Activated CD8-positive, alpha-beta memory T cell treated with anti-CD3 and anti-CD28 coated beads, Interleukin-2, amount 10 ng/mL, durations not matched to agents 7 days and 5 days (primary cell): ENCODE results near the gene SLCO3A1. TPM values are rescaled to one million over a fixed set of nuclear protein-coding genes. Genes with fewer than 3 reads are reported as not detected.
"Not testable (repeated sequence)": the region's sequence is repeated elsewhere in the genome, so short reads cannot be mapped to it uniquely, and the experiment has no call there.

Experiments
- ATAC-seq: fragments of 150-1000 bp; cut with Tn5 transposase; one replicate; pipeline ENCODE4 v1.10.0; 2021; ENCODE audit warnings: moderate library complexity
- CTCF ChIA-PET: fragments of 350-600 bp; sonication (Branson Sonifier 250); formaldehyde crosslinking; loops from one replicate; lab custom pipeline; 2021; ENCODE audit warnings: antibody characterized with exemption; lab: Charles Lee
- DNase-seq: peaks from one replicate; pipeline ENCODE4 v3.0.0-alpha.2; 2020
- H3K27ac Mint-ChIP-seq: one replicate; pipeline ENCODE4 v1.8.0; 2021; ENCODE audit warnings: mild to moderate bottlenecking, mixed read lengths
- H3K27me3 Mint-ChIP-seq: one replicate; pipeline ENCODE4 v1.8.0; 2021; ENCODE audit warnings: mixed read lengths
- H3K36me3 Mint-ChIP-seq: one replicate; pipeline ENCODE4 v1.8.0; 2021; ENCODE audit warnings: mild to moderate bottlenecking, mixed read lengths
- H3K4me1 Mint-ChIP-seq: one replicate; pipeline ENCODE4 v1.8.0; 2021; ENCODE audit warnings: mixed read lengths
- H3K4me3 Mint-ChIP-seq: one replicate; pipeline ENCODE4 v1.8.0; 2021; ENCODE audit warnings: mild to moderate bottlenecking, moderate library complexity, mixed read lengths
- H3K9me3 Mint-ChIP-seq: one replicate; pipeline ENCODE4 v1.8.0; 2022; ENCODE audit warnings: low read depth, mixed read lengths
- total RNA-seq, 2 experiments: library from RNA; stranded (reverse); gene quantifications; one replicate each; pipeline ENCODE4 v1.2.3, GENCODE V29; 2021

Gene SLCO3A1
- total RNA-seq, 2 experiments from 2014 or later = 20.8 to 32.0 TPM

DNA sequence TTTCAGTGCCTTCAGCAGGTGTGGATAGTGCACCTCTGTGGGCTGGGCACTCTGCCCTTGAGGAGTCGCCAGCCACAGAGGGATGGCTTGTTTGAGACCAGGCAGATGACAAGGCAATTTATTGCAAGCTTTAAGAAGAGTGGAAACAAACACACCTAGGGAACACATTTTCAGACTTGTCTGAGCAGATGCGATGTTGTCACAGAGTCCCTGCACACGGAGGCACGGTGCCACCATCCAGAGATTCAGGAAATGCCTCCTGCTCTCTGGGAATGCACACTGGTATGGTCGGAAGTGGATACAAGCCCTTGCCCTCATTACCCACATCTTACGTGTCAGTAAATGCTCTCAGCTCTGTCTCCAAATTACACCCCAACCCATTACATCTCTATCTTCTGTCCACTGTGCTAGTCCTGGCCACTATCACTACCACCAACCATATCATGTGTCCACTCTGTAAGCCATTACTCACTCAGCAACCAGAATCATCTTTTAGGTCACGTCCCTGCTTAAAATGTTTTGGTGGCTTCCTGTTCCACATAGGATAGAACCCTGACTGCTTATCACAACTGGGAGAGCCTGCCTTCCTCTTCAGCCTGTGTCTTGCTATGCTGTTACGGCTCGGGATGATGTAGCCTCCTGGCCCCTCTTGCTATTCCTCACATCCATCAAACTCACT is 196.9 kb downstream of the SLCO3A1 start:
- Mint-ChIP-seq H3K9me3 (no peaks in the 10 kb centered on the region), H3K36me3 (no peaks in the 10 kb centered on the region), H3K4me1 (no peaks in the 10 kb centered on the region), H3K4me3 (no peak overlapping the region), H3K27me3 (no peaks in the 10 kb centered on the region), H3K27ac (no peak overlapping the region)
- DNase-seq (no peak), ATAC-seq (no peak)
- CTCF ChIA-PET = no interaction called here

GRCh38 chr15:92051716-92052115 is 198.2 kb downstream of the SLCO3A1 start:
- H3K4me1 Mint-ChIP-seq = no peaks in the 10 kb centered on the region
- CTCF ChIA-PET = no interaction called here
- no peak overlapping the region for H3K27ac Mint-ChIP-seq
- no peaks in the 10 kb centered on the region for H3K27me3 Mint-ChIP-seq
- no peaks in the 10 kb centered on the region for H3K36me3 Mint-ChIP-seq
- DNase-seq (no peak), ATAC-seq (no peak)
- H3K9me3 Mint-ChIP-seq = no peaks in the 10 kb centered on the region
- no peak overlapping the region for H3K4me3 Mint-ChIP-seq

GRCh38 chr15:92053753-92054316 is 200.3 kb downstream of the SLCO3A1 start:
- DNase-seq (no peak), ATAC-seq (no peak)
- Mint-ChIP-seq H3K27me3 (no peaks in the 10 kb centered on the region), H3K4me1 (no peaks in the 10 kb centered on the region), H3K36me3 (no peaks in the 10 kb centered on the region), H3K4me3 (no peak overlapping the region), H3K9me3 (no peaks in the 10 kb centered on the region), H3K27ac (no peak overlapping the region)
- CTCF ChIA-PET = interaction anchor here (1.0 kb wide), 1 partner anchor 201 kb away, joined by 3 read pairs; no protein-coding TSS in a partner anchor

DNA sequence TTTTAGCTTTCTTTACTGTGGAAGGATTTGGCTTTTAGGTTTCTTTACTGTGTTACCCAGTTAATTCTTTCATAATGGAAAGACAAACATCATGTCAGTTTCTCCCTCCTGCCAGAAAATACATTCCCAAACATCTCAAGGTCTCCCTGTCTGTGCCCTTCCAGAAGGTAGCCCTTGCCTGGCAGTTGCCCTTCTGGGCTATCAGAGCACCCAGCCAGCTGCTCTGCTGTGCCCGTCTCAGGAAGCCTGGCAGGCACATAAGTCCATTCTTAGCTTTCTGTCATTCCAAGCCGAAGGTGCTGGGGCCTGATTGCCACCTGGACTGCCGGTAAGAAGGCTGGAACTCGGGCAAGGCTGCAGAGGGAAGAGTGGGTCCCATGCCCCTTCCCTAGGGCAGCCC is 203.4 kb downstream of the SLCO3A1 start:
- Mint-ChIP-seq H3K9me3 (no peaks in the 10 kb centered on the region), H3K27me3 (no peaks in the 10 kb centered on the region), H3K4me3 (no peak overlapping the region), H3K4me1 (no peaks in the 10 kb centered on the region), H3K36me3 (no peaks in the 10 kb centered on the region), H3K27ac (no peak overlapping the region)
- no peak for ATAC-seq
- CTCF ChIA-PET = no interaction called here
- no peak for DNase-seq

GRCh38 chr15:92059036-92059970 is 205.8 kb downstream of the SLCO3A1 start:
- ATAC-seq (no peak), DNase-seq (no peak)
- no peak overlapping the region for H3K4me3 Mint-ChIP-seq
- H3K36me3 Mint-ChIP-seq = no peaks in the 10 kb centered on the region
- H3K9me3 Mint-ChIP-seq = no peaks in the 10 kb centered on the region
- no peaks in the 10 kb centered on the region for H3K4me1 Mint-ChIP-seq
- H3K27ac Mint-ChIP-seq = no peak overlapping the region
- H3K27me3 Mint-ChIP-seq = no peaks in the 10 kb centered on the region
- CTCF ChIA-PET = no interaction called here

GRCh38 chr15:92059971-92060311 is 206.4 kb downstream of the SLCO3A1 start:
- DNase-seq, H3K36me3 Mint-ChIP-seq, H3K9me3 Mint-ChIP-seq, H3K4me1 Mint-ChIP-seq, CTCF ChIA-PET, H3K27me3 Mint-ChIP-seq, H3K4me3 Mint-ChIP-seq, ATAC-seq, H3K27ac Mint-ChIP-seq: not testable (repeated sequence)

DNA sequence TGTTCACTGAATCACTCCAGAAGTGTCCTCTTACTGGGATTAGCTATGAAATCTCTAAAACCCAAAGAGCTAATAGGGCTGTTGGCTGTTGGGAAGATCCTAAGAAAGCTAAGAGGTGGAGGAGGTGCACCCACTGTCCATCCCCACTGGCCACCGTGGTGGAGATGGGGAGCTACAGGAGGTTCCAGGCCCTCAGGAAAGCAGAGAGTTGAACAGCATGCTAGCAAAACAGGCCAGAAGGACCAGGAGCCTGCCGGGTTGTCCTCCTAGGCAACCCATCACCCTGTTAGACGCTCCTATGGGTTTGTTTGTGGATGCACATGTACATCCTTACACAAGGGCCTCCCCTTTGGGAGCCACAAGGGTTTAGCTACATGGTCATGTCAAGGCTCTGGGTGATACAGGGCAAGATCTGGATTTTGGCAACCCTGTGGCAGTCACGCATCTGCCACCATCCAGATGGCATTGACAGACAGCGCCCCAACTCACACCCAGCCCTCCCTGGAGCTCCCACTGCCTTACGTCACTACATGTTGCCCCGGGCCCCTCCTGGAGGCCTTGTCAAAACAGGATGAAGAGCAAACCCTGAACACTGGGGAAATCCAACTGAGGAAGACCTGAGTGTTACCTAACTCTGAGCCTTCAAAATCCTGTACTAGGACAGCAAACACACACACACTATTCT is 208.1 kb downstream of the SLCO3A1 start:
- ATAC-seq (no peak), DNase-seq (no peak)
- H3K27ac Mint-ChIP-seq = no peak overlapping the region
- no peaks in the 10 kb centered on the region for H3K27me3 Mint-ChIP-seq
- no peak overlapping the region for H3K4me3 Mint-ChIP-seq
- H3K9me3 Mint-ChIP-seq = no peaks in the 10 kb centered on the region
- CTCF ChIA-PET = no interaction called here
- no peaks in the 10 kb centered on the region for H3K4me1 Mint-ChIP-seq
- H3K36me3 Mint-ChIP-seq = no peaks in the 10 kb centered on the region

DNA sequence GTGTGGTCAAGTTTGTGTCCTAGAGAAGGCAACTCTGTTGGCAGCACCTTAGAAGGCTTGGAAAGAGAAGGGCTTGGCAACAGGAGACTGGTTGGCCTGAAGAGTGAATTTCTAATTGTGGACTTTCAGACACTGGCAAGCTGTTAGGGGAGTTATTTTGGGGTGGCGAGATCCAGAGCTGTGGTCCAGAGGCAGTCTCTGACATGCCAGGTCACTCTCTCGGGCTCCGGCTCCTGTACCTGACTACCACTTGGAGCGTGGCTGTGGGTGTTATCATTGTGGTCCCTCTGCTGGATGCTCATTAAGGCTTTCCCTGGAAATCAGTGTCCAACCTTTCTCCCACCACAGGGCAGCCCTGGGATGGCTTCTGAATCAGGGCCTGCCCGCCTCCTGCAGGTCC is 209.0 kb downstream of the SLCO3A1 start:
- ATAC-seq = no peak
- CTCF ChIA-PET = interaction anchor here (0.9 kb wide), 1 partner anchor 209 kb away, joined by 3 read pairs; the partner anchor contains the start of gene SLCO3A1
- Mint-ChIP-seq H3K27ac (no peak overlapping the region), H3K36me3 (no peaks in the 10 kb centered on the region), H3K4me1 (no peaks in the 10 kb centered on the region), H3K27me3 (no peaks in the 10 kb centered on the region), H3K9me3 (no peaks in the 10 kb centered on the region), H3K4me3 (no peak overlapping the region)
- no peak for DNase-seq

GRCh38 chr15:92068121-92068520 is 214.6 kb downstream of the SLCO3A1 start:
- DNase-seq (no peak), ATAC-seq (no peak)
- Mint-ChIP-seq H3K4me3 (no peak overlapping the region), H3K9me3 (no peaks in the 10 kb centered on the region), H3K27me3 (no peaks in the 10 kb centered on the region), H3K4me1 (peaks cover 22% of the 10 kb centered on the region), H3K36me3 (no peaks in the 10 kb centered on the region), H3K27ac (no peak overlapping the region)
- CTCF ChIA-PET = no interaction called here

GRCh38 chr15:92069308-92070250 is 216.1 kb downstream of the SLCO3A1 start:
- peak; percentile 61 for ATAC-seq
- H3K27me3 Mint-ChIP-seq = no peaks in the 10 kb centered on the region
- peak overlapping the region; percentile 40 for H3K4me3 Mint-ChIP-seq
- H3K27ac Mint-ChIP-seq = peak overlapping the region; percentile 22
- no peaks in the 10 kb centered on the region for H3K36me3 Mint-ChIP-seq
- CTCF ChIA-PET = interaction anchor here (0.8 kb wide), 2 partner anchors 9 to 364 kb away, joined by 3 read pairs; no protein-coding TSS in a partner anchor
- no peaks in the 10 kb centered on the region for H3K9me3 Mint-ChIP-seq
- H3K4me1 Mint-ChIP-seq = peaks cover 35% of the 10 kb centered on the region
- DNase-seq = peak; percentile 46

DNA sequence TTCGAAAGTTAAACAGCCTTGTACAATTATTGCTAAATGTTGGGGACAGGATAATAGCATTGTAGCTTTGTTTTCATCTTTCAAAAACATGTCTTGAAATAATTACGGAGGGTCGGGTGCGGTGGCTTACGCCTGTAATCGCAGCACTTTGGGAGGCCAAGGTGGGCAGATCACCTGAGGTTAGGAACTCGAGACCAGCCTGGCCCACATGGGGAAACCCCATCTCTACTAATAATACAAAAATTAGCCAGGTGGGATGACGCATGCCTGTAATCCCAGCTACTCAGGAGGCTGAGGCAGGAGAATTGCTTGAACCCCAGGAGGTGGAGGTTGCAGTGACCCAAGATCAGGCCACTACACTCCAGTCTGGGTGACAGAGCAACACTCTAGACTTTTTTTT is 216.7 kb downstream of the SLCO3A1 start:
- not testable (repeated sequence) for H3K9me3 Mint-ChIP-seq, H3K36me3 Mint-ChIP-seq, ATAC-seq, H3K27me3 Mint-ChIP-seq, DNase-seq, H3K4me3 Mint-ChIP-seq, H3K27ac Mint-ChIP-seq
- peaks cover 41% of the 10 kb centered on the region for H3K4me1 Mint-ChIP-seq
- CTCF ChIA-PET = interaction anchor here (0.8 kb wide), 1 partner anchor 364 kb away, joined by 3 read pairs; no protein-coding TSS in a partner anchor

GRCh38 chr15:92071045-92071634 is 217.6 kb downstream of the SLCO3A1 start:
- H3K4me1 Mint-ChIP-seq = peaks cover 50% of the 10 kb centered on the region
- H3K27me3 Mint-ChIP-seq = no peaks in the 10 kb centered on the region
- H3K9me3 Mint-ChIP-seq = no peaks in the 10 kb centered on the region
- CTCF ChIA-PET = interaction anchor here (1.4 kb wide), 1 partner anchor 9 kb away, joined by 3 read pairs; no protein-coding TSS in a partner anchor
- DNase-seq (no peak), ATAC-seq (no peak)
- no peak overlapping the region for H3K27ac Mint-ChIP-seq
- no peak overlapping the region for H3K4me3 Mint-ChIP-seq
- H3K36me3 Mint-ChIP-seq = no peaks in the 10 kb centered on the region
